Mucosa of stomach (tissue), 1 donor: ENCODE results near the gene IRAK3.

Source experiments
- H3K27me3 ChIP-seq: one replicate; pipeline ENCODE4 v1.7.0; 2013; ENCODE audit warnings: mild to moderate bottlenecking, low read length; ENCODE audit not compliant: control insufficient read depth, insufficient read depth
- H3K36me3 ChIP-seq: one replicate; pipeline ENCODE4 v1.7.0; 2013; ENCODE audit warnings: low read length; ENCODE audit not compliant: control insufficient read depth, insufficient read depth
- H3K4me1 ChIP-seq: one replicate; pipeline ENCODE4 v1.7.0; 2013; ENCODE audit warnings: mild to moderate bottlenecking, low read length; ENCODE audit not compliant: control insufficient read depth, insufficient read depth
- H3K4me3 ChIP-seq: one replicate; pipeline ENCODE4 v1.7.0; 2013; ENCODE audit warnings: low read length
- H3K9ac ChIP-seq: one replicate; pipeline ENCODE4 v1.7.0; 2013; ENCODE audit warnings: mild to moderate bottlenecking, low read length, moderate library complexity
- H3K9me3 ChIP-seq: one replicate; pipeline ENCODE4 v1.7.0; 2013; ENCODE audit warnings: mild to moderate bottlenecking, low read length, moderate library complexity; ENCODE audit not compliant: control insufficient read depth
- donor health status: Pancreatic carcinoma.

The IRAK3 gene

GRCh38 chr12:66247741-66248140 lies 58.7 kb downstream of the IRAK3 start:
- Histone ChIP-seq H3K9me3 (no peaks in the 10 kb centered on the region), H3K27me3 (no peaks in the 10 kb centered on the region), H3K4me3 (no peak overlapping the region), H3K36me3 (no peaks in the 10 kb centered on the region), H3K4me1 (no peaks in the 10 kb centered on the region), H3K9ac (no peak overlapping the region)

DNA sequence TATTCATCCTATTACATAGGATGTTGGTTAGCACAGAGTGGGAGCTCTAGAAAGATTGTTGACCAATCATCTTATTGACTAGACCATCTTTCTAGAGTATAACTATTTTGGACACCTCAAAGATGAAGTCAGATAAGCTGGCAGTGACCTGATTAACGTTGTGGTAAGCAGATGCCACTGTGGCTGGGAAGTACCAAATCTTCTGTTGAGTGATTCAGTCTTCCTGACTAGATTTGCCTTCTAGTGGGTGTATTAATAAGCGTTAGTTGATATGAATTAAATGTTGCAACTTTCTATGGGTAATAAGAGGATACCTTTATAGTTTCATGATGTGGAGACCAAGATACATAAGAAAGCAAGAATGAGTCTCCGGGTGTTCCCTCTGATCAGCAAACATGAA lies 62.0 kb downstream of the IRAK3 start:
- Histone ChIP-seq H3K9me3 (no peaks in the 10 kb centered on the region), H3K4me1 (no peaks in the 10 kb centered on the region), H3K9ac (no peak overlapping the region), H3K4me3 (no peak overlapping the region), H3K27me3 (no peaks in the 10 kb centered on the region), H3K36me3 (no peaks in the 10 kb centered on the region)

DNA sequence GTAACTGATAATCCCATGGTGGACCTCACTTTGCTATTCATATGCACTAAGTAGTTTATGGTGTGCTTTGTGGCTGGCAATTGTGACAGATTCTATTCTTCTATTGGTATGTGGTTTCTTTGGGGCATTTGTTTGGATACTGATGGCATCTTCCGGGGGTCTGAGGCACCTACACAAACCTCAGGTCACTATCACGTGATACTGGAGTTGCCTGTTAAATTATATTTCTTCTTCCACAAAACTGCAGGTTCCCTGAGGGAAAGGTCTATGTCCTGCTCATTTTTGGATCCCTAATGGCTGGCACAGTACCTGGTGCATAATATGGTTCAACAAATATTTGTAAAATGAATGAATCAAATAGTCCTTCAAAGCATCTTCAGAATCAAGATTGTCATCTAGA lies 63.8 kb downstream of the IRAK3 start:
- Histone ChIP-seq H3K9me3 (no peaks in the 10 kb centered on the region), H3K4me1 (no peaks in the 10 kb centered on the region), H3K27me3 (no peaks in the 10 kb centered on the region), H3K4me3 (no peak overlapping the region), H3K36me3 (no peaks in the 10 kb centered on the region), H3K9ac (no peak overlapping the region)

DNA sequence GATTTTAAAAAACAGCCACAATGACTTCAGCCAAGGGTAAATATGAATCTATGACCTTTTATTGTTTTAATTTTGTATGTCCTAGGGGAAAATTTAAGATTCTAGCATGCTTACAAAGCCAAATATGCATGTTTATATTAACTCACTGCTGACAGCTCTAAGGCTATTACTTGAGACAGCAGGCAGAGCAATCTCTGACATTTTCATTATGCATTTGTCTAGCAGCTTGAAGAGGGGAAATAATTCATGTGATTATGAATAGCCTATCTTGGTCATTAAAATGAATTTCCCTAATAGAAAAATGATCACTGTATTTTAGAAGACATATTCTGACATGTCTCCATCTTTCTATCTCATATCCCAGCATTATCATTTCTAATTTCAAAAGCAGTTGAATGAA lies 66.7 kb downstream of the IRAK3 start:
- Histone ChIP-seq H3K9ac (no peak overlapping the region), H3K4me3 (no peak overlapping the region), H3K36me3 (no peaks in the 10 kb centered on the region), H3K9me3 (no peaks in the 10 kb centered on the region), H3K27me3 (no peaks in the 10 kb centered on the region), H3K4me1 (no peaks in the 10 kb centered on the region)

GRCh38 chr12:66258011-66258410 lies 69.0 kb downstream of the IRAK3 start:
- Histone ChIP-seq H3K4me3 (no peak overlapping the region), H3K27me3 (no peaks in the 10 kb centered on the region), H3K36me3 (no peaks in the 10 kb centered on the region), H3K9me3 (no peaks in the 10 kb centered on the region), H3K9ac (no peak overlapping the region), H3K4me1 (no peaks in the 10 kb centered on the region)

GRCh38 chr12:66262737-66263136 lies 73.7 kb downstream of the IRAK3 start:
- Histone ChIP-seq H3K9me3 (no peaks in the 10 kb centered on the region), H3K27me3 (no peaks in the 10 kb centered on the region), H3K4me3 (no peak overlapping the region), H3K36me3 (no peaks in the 10 kb centered on the region), H3K9ac (no peak overlapping the region), H3K4me1 (no peaks in the 10 kb centered on the region)

- H3K4me3 ChIP-seq: no peak overlapping the region
- no peaks in the 10 kb centered on the region for H3K9me3 ChIP-seq
- H3K36me3 ChIP-seq: no peaks in the 10 kb centered on the region
- peaks cover 5% of the 10 kb centered on the region for H3K4me1 ChIP-seq
- H3K27me3 ChIP-seq: peaks cover 6% of the 10 kb centered on the region
- no peak overlapping the region for H3K9ac ChIP-seq
Measured at GRCh38 chr12:66268562-66268961, 79.5 kb downstream of the IRAK3 start.

- Histone ChIP-seq H3K4me3 (no peak overlapping the region), H3K27me3 (peaks cover 6% of the 10 kb centered on the region), H3K9me3 (no peaks in the 10 kb centered on the region), H3K9ac (no peak overlapping the region), H3K36me3 (no peaks in the 10 kb centered on the region), H3K4me1 (peaks cover 5% of the 10 kb centered on the region)
Measured at GRCh38 chr12:66269142-66269541, 80.1 kb downstream of the IRAK3 start.

DNA sequence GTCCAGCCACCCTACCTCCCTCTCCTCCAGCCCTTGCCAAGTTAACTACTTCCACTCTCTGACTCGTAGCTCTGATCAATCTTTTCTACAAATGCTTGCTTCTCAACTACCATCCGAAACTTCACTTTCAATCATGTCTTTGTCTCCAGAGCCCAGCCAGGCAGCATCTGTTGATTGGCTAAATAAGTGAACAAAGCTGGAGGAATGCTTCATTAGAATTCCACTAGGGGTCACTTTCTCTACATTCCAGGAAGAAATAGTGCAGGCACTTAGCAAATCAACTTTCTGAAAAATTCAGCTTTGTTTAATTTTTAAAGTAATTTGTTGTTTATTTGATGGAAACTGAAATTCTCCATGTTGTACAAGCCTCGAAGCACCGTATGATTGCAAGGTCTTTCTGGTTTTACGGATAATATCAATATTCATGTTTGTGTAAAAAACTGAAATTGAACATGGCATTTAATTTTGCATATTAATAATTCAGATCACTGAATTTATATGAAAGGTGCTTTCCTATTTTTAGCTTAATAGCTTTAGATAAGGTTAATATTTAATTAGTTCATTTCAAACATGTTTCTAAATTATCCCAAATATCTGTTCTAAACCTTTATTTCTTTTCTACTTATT lies 80.9 kb downstream of the IRAK3 start:
- Histone ChIP-seq H3K4me3 (no peak overlapping the region), H3K9me3 (no peaks in the 10 kb centered on the region), H3K9ac (no peak overlapping the region), H3K36me3 (no peaks in the 10 kb centered on the region), H3K4me1 (peaks cover 5% of the 10 kb centered on the region), H3K27me3 (peaks cover 6% of the 10 kb centered on the region)

DNA sequence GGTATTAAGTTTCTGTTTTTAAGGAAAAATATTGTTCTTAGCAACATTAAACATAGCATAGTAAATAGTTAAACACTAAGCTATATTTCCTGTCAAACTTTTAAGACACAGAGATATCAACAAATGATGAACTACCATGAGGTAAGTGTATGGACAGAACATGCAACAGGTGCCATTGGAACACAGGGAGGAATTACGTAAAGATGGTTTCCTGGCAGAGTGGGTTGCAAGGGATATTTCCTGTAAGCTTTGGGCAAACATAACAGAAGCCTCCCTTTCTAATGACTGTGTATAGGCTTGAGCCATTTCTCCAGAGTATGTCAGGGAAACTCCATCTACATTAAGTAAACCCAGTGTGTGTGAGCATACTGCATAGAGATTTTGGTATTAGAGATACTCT lies 81.6 kb downstream of the IRAK3 start:
- H3K9me3 ChIP-seq: no peaks in the 10 kb centered on the region
- H3K4me3 ChIP-seq: no peak overlapping the region
- no peaks in the 10 kb centered on the region for H3K36me3 ChIP-seq
- no peak overlapping the region for H3K9ac ChIP-seq
- H3K4me1 ChIP-seq: peaks cover 5% of the 10 kb centered on the region
- H3K27me3 ChIP-seq: peaks cover 6% of the 10 kb centered on the region

DNA sequence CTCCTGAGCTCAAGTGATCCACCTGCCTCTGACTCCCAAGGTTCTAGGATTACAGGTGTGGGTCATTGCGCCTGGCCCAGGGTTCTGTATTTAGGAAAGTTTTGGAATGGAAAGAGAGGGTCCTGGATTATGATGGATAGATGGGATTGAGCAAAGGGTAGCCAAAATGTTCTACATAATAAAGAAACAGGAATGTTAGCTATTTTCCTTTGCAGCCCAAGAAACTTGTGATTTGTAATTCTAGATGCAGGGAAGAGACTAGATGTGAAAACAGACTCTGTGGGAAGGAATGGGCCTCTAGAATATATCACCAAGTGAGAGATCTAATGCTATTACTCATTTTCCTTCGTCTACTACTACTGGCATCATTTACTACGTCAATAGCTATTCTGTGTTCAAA lies 83.6 kb downstream of the IRAK3 start:
- Histone ChIP-seq H3K9ac (no peak overlapping the region), H3K27me3 (peaks cover 6% of the 10 kb centered on the region), H3K4me3 (no peak overlapping the region), H3K4me1 (peaks cover 5% of the 10 kb centered on the region), H3K9me3 (no peaks in the 10 kb centered on the region), H3K36me3 (no peaks in the 10 kb centered on the region)

GRCh38 chr12:66273147-66273546 lies 84.1 kb downstream of the IRAK3 start:
- Histone ChIP-seq H3K9ac (no peak overlapping the region), H3K4me3 (no peak overlapping the region), H3K27me3 (peaks cover 9% of the 10 kb centered on the region), H3K36me3 (no peaks in the 10 kb centered on the region), H3K9me3 (no peaks in the 10 kb centered on the region), H3K4me1 (peaks cover 5% of the 10 kb centered on the region)

GRCh38 chr12:66275040-66275439 lies 86.0 kb downstream of the IRAK3 start:
- Histone ChIP-seq H3K36me3 (no peaks in the 10 kb centered on the region), H3K9me3 (no peaks in the 10 kb centered on the region), H3K9ac (no peak overlapping the region), H3K4me3 (no peak overlapping the region), H3K27me3 (peaks cover 13% of the 10 kb centered on the region), H3K4me1 (peaks cover 5% of the 10 kb centered on the region)
